BE2C (cell line): Measurements from ENCODE around the gene CEP41.

Experiments used
- DNase-seq: peaks from one replicate; pipeline ENCODE4 v3.0.0-alpha.2; 2020
- H3K27me3 ChIP-seq: fragments of 250-450 bp; sonication (Bioruptor Pico); 2 replicates; pipeline ENCODE4 v1.5.1; 2020; ENCODE audit warnings: mild to moderate bottlenecking
- H3K36me3 ChIP-seq: fragments of 250-450 bp; sonication (Bioruptor Pico); 2 replicates; pipeline ENCODE4 v1.5.1; 2020; ENCODE audit warnings: mild to moderate bottlenecking
- H3K4me1 ChIP-seq: fragments of 250-450 bp; sonication (Bioruptor Pico); 2 replicates; pipeline ENCODE4 v1.5.1; 2020
- H3K4me3 ChIP-seq: 2 replicates; pipeline ENCODE4 v1.5.1; 2011; ENCODE audit warnings: low read depth, low read length
- H3K9me3 ChIP-seq: fragments of 250-450 bp; sonication (Bioruptor Pico); 2 replicates; pipeline ENCODE4 v1.5.1; 2020
- CTCF ChIP-seq: IDR thresholded peaks from 2 replicates; pipeline ENCODE4 v1.5.1; 2012; ENCODE audit warnings: mild to moderate bottlenecking, low read depth, low read length

The CEP41 gene

DNA sequence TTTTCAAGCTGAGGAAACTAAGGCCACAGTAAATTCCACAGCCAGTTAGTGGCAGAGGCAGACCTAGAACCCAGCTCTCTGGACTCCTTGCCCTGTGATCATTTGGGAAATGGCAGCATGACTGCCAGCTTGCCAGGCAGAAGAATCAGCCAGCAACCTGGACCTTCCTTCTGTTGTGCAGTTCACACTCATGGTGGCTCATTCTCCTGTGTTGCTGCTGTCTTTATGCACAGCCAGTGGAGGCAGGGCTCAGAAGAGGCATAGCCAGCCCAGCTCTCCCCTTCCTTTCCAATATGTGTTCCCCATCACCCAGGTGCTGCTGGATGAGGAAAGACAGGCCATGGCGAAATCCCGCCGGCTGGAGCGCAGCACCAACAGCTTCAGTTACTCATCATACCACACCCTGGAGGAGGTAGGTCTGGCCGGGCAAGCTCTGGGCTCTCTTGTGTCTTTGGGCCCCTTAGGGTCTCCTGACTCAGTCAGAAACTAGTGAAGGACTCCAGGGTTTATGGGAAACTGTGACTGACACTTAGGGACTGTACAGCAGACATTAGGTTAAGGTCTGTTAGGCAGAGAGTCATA lies 81.4 kb downstream of the CEP41 start:
- peaks cover under 1% of the 10 kb centered on the region for H3K4me1 ChIP-seq
- no peak for TF ChIP-seq CTCF
- H3K9me3 ChIP-seq = no peaks in the 10 kb centered on the region
- H3K36me3 ChIP-seq = no peaks in the 10 kb centered on the region
- DNase-seq = no peak
- H3K4me3 ChIP-seq = no peak overlapping the region
- no peaks in the 10 kb centered on the region for H3K27me3 ChIP-seq

DNA sequence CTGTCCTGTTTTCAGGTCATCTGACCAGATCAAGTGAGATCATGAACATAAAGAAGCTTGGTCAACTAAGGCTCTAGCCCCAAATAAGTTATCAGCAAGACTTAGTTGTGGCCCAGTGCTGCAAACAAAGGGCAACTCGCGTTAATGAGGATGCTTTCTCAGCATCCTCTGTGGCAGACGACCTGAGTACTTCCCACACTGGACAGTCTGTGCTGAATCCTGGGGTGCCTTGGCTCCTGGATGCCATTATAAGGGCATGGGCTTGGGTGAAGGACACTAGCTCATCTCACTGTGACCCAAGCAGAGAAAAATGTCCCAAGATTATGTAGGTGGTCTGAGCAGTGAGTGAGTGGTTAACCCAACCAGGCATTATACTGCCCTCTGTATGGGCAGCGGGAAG lies 82.3 kb downstream of the CEP41 start:
- no peaks in the 10 kb centered on the region; the same call in 1 of the 2 replicates for H3K4me1 ChIP-seq
- H3K27me3 ChIP-seq = no peaks in the 10 kb centered on the region
- H3K9me3 ChIP-seq = no peaks in the 10 kb centered on the region
- H3K4me3 ChIP-seq = no peak overlapping the region
- no peaks in the 10 kb centered on the region for H3K36me3 ChIP-seq
- no peak for DNase-seq
- TF ChIP-seq CTCF = no peak

DNA sequence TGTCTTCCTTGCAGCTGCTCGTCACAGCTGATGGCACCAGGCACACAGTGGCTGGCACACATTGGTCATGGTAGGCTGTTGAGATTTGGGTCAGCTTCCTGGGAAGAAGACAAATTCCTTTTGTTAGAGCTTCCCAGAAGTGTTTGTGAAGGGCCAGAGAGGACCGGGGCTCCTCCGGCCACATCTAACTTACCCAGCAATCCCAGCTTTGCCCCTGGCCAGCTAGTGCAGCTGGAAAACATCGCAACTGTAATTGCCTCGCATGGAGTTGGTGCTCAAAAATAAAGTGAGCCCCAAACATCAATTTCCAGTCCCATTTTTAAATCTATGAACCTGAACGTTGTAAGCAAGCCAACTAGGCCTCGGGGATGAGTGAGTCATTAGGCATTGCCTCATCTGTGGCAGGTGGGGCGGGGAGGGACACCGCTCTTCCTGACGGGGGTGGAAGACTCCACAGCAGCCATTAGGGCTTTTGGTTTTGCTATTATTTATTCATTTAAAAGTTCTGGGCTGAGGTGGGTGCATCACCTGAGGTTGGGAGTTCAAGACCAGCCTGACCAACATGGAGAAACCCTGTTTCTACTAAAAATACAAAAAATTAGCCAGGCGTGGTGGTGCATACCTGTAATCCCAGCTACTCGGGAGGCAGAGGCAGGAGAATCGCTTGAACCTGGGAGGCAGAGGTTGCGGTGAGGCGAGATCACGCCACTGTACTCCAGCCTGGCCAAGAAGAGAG lies 83.8 kb downstream of the CEP41 start:
- no peaks in the 10 kb centered on the region for H3K27me3 ChIP-seq
- no peaks in the 10 kb centered on the region; the same call in 1 of the 2 replicates for H3K4me1 ChIP-seq
- TF ChIP-seq CTCF = no peak
- H3K4me3 ChIP-seq = no peak overlapping the region
- H3K9me3 ChIP-seq = no peaks in the 10 kb centered on the region
- no peak for DNase-seq
- H3K36me3 ChIP-seq = no peaks in the 10 kb centered on the region

- DNase-seq = no peak
- TF ChIP-seq CTCF = no peak
- Histone ChIP-seq H3K36me3 (no peaks in the 10 kb centered on the region), H3K27me3 (no peaks in the 10 kb centered on the region), H3K4me1 (no peaks in the 10 kb centered on the region; the same call in 1 of the 2 replicates), H3K9me3 (no peaks in the 10 kb centered on the region), H3K4me3 (no peak overlapping the region)
Observed at GRCh38 chr7:130356121-130356875, 84.5 kb downstream of the CEP41 start.

DNA sequence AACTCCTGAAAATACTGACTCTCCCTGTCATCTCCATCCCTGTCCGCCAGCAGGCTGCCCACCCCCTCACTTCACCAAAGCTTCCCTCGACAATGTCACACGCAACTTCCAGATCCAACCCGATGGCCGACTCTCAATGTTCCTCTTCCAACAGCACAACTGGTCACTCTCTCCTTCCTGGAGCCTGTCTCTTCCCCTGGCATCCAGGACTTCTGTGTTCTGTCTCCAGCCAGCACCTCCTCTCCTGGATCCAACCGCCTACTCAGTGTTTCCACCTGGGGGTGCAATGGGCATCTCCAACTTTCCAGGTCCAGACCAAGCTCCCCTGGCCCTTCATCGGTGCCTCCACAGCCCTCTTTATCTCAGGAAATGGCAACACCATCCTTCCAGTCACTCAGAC lies 87.6 kb downstream of the CEP41 start:
- H3K36me3 ChIP-seq = no peaks in the 10 kb centered on the region
- no peaks in the 10 kb centered on the region; the same call in 1 of the 2 replicates for H3K4me1 ChIP-seq
- no peak for TF ChIP-seq CTCF
- H3K4me3 ChIP-seq = no peak overlapping the region
- DNase-seq = no peak
- no peaks in the 10 kb centered on the region for H3K27me3 ChIP-seq
- no peaks in the 10 kb centered on the region for H3K9me3 ChIP-seq
